ENCODE data around the gene CDV3. TPM values are rescaled to one million over a fixed set of nuclear protein-coding genes. Genes with fewer than 3 reads are reported as not detected.

The CDV3 gene, protein sequence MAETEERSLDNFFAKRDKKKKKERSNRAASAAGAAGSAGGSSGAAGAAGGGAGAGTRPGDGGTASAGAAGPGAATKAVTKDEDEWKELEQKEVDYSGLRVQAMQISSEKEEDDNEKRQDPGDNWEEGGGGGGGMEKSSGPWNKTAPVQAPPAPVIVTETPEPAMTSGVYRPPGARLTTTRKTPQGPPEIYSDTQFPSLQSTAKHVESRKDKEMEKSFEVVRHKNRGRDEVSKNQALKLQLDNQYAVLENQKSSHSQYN
- 179 and 214 TPM in 2 replicates for total RNA-seq

DNA sequence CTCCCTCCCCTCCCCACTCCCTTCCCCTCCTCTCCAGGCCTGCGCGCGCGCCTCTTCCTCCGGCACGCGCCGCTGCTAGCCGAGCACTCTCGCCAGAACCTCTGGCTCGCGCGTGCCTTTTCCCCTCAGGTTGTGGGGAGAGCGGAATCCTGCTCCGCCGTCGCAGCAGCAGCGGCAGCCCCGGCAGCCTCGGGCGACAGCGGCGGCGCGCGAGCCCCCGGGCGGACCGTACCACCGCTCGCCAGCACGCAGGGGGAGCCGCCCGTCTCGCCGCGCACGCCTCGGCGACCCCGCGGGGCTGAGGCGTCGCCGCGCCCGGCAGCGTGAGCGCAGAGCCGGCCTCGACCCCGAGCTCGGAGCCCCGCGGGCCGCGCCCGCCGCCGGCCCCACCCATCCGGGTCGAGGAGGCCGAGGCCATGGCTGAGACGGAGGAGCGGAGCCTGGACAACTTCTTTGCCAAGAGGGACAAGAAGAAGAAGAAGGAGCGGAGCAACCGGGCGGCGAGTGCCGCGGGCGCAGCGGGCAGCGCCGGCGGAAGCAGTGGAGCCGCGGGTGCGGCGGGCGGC, at the start of gene CDV3:
Gene CDV3, plus strand, starts transcription at position 58 of the 566 bp plus-strand sequence. Its CDS starts 359 bp downstream, at position 417.

Other genes with a start within 250 kb of the CDV3 start
- gene BFSP2, start 173.6 kb upstream of the CDV3 start, total RNA-seq = not detected in 2 replicates
- 23.4 and 27.0 TPM in 2 replicates for gene TOPBP1, start 88.3 kb downstream of the CDV3 start, total RNA-seq
- 0.09 and 0.33 TPM in 2 replicates for gene TF, start 172.7 kb downstream of the CDV3 start, total RNA-seq
- gene SRPRB, start 232.1 kb downstream of the CDV3 start, total RNA-seq = 47.5 and 66.0 TPM in 2 replicates